ENCODE data around the gene AGO1.
A peak's percentile ranks its signal among the peaks of the same experiment; 100 is the strongest.

The AGO1 gene

DNA sequence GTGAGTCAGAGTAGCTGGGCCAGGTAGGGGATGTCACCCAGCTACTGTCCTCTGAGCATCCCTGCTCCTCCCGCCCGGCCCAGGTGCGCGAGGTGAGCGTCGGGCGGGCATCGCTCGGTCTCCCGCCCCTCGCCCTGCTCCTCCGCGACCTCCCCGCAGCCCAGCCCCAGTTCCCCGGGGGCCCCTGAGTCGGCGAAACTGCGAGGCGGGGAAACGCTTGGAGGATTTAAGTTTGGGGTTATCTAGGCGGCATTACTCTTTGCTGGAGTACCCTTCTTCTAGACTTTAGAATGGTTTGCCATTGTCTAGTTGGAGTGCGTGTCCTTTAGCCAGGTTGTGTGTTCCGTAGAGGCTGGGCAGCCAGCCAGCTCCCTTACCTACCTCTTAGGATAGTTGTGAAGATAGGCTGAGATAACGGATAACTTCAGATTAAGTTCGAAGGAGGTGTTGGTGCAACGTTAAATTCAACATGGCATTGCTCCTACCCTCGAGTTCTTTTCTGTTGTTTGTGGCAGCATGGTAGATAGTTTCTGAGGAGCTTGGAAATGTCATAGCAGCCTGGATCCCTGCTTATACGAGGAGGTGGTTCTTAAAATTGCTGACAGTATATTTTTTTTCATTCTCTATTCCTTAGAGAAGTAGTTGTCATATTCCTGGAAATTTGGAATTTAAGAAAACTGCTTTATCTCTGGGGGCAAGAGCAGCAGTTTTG, 48.6 kb downstream of the AGO1 start:
- no peaks in the 10 kb centered on the region for H3K9me3 ChIP-seq (ENCODE audit: control insufficient read depth, low read length)
- H3K27me3 ChIP-seq (ENCODE audit: control insufficient read depth, insufficient read depth, low read length, poor library complexity, severe bottlenecking), result no peaks in the 10 kb centered on the region
- peak overlapping the region; percentile 85 for H3K4me3 ChIP-seq (ENCODE audit: insufficient read depth, low read depth, low read length)
- 0 to 1% methylated on average over 27 to 28 of the region's 28 CpGs for WGBS, 2 experiments
- no peaks in the 10 kb centered on the region for H3K36me3 ChIP-seq (ENCODE audit: control insufficient read depth, insufficient read depth, low read length)
- peak overlapping the region; percentile 90 for H3K27ac ChIP-seq (ENCODE audit: insufficient read depth, low read depth, low read length, poor library complexity, severe bottlenecking)
- peaks cover 7% of the 10 kb centered on the region for H3K4me1 ChIP-seq (ENCODE audit: control insufficient read depth, insufficient read depth, low read length)

DNA sequence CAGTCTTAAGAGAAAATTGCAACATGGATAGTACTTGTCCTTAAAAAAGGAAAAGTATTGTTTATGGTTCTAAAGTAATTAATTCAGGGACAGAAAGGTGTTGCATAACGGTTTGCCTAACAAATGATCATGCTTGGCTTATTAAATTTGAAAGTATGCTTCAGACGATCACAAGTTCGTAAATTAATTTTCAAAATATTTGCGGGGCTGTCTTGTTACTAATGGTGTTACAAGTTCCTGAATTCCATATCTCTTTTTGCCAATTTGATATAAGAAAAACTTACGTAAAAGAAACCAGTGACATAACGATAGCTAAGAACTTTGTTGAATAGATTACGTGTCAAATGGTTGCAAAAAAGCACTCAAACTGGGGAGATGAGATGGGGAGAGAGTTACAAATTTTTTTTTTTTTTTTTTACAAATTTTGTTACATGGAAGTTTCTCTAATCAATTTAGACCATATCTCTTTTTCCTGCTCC, 49.2 kb downstream of the AGO1 start:
- WGBS, 2 experiments, result 76 to 78% methylated on average over 7 of the region's 7 CpGs
- H3K27ac ChIP-seq (ENCODE audit: insufficient read depth, low read depth, low read length, poor library complexity, severe bottlenecking), result peak overlapping the region; percentile 32
- no peaks in the 10 kb centered on the region for H3K9me3 ChIP-seq (ENCODE audit: control insufficient read depth, low read length)
- H3K4me3 ChIP-seq (ENCODE audit: insufficient read depth, low read depth, low read length), result peak overlapping the region; percentile 85
- H3K27me3 ChIP-seq (ENCODE audit: control insufficient read depth, insufficient read depth, low read length, poor library complexity, severe bottlenecking), result no peaks in the 10 kb centered on the region
- no peaks in the 10 kb centered on the region for H3K36me3 ChIP-seq (ENCODE audit: control insufficient read depth, insufficient read depth, low read length)
- H3K4me1 ChIP-seq (ENCODE audit: control insufficient read depth, insufficient read depth, low read length), result peaks cover 7% of the 10 kb centered on the region

DNA sequence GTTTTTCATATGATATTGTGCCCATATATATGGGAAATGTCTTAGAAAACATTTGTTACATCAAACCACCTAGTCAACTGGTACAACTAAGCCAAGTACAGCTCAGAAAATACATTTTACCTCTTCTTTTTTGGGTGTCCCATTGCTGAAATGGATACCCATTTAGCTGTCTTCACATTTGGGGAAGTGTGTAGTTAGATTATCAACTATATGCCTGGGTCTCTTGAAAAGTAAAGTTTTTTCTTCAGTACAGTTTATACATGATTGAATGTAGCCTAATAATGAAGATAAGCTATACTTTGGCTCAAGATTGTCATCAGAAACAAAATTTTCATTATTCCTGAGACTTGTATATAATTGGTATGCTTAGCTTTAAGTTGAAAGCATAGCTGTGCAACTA, 49.9 kb downstream of the AGO1 start:
- no peaks in the 10 kb centered on the region for H3K9me3 ChIP-seq (ENCODE audit: control insufficient read depth, low read length)
- H3K27me3 ChIP-seq (ENCODE audit: control insufficient read depth, insufficient read depth, low read length, poor library complexity, severe bottlenecking), result no peaks in the 10 kb centered on the region
- H3K4me1 ChIP-seq (ENCODE audit: control insufficient read depth, insufficient read depth, low read length), result peaks cover 7% of the 10 kb centered on the region
- H3K27ac ChIP-seq (ENCODE audit: insufficient read depth, low read depth, low read length, poor library complexity, severe bottlenecking), result no peak overlapping the region
- H3K4me3 ChIP-seq (ENCODE audit: insufficient read depth, low read depth, low read length), result no peak overlapping the region
- no peaks in the 10 kb centered on the region for H3K36me3 ChIP-seq (ENCODE audit: control insufficient read depth, insufficient read depth, low read length)

DNA sequence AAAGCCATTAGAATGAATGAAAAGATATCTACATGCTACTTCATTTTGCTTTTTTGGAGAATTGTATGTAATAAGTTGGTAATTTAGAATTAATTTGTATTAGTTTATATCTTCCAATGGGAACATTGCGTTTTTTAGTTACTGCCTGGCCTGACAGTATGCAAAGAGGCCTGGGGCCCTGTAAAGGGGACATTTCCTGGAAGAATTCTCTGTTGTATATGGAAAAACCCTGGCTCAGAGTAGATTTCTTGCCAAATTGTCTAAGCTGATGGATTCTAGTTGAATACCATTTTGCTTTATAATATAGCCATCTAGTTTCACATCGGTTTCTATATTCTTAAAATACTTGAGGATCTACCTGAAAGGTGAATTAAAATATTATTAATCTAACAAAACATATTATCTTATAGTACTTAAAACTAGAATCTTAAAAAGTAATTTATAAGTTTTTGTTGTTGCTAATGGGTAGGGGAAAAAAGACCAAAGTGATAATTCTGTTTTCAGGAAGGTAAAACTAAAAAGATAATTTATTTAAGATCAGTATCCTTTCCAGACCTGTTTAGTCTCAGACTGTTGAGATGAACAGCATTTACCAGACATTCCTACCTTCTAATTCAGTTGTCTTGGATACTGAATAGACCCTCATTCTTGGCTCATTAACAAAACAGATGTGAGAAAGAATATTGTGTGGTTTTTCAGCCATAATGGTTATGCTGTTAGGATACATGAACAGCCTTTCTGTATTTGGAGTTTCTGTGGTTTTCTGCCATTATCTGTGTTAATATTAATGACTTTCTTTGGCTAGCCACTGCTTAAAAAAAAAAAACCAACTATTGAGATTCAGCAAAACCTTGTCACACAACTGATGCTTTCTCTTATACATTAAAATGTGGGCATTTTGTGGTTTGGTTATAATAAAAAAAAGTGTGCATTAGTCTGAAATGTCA, 52.7 kb downstream of the AGO1 start:
- Histone ChIP-seq H3K27ac (ENCODE audit: insufficient read depth, low read depth, low read length, poor library complexity, severe bottlenecking) (peak overlapping the region; percentile 50), H3K36me3 (ENCODE audit: control insufficient read depth, insufficient read depth, low read length) (no peaks in the 10 kb centered on the region), H3K9me3 (ENCODE audit: control insufficient read depth, low read length) (no peaks in the 10 kb centered on the region), H3K4me3 (ENCODE audit: insufficient read depth, low read depth, low read length) (no peak overlapping the region), H3K4me1 (ENCODE audit: control insufficient read depth, insufficient read depth, low read length) (peaks cover 7% of the 10 kb centered on the region), H3K27me3 (ENCODE audit: control insufficient read depth, insufficient read depth, low read length, poor library complexity, severe bottlenecking) (no peaks in the 10 kb centered on the region)
- WGBS, 2 experiments, result 63 to 82% methylated on average over 1 of the region's 2 CpGs

DNA sequence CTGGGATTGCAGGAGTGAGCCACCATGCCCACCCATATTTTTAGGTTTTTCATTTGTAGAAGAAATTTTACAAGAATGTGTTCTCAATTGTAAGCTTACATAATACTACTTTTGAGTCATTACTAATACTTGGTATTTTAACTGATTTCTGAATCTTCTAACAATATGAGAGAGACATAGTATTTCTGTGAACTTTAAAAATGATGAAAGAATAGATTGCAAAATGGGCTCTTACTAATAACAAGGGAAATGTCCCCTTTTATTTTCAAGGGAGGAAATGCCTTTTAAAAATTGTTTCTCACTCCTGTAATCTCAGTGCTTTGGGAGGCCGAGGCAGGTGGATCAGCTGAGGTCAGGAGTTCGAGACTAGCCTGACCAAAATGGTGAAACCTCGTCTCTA, 53.8 kb downstream of the AGO1 start:
- 94% methylated on average over 3 of the region's 3 CpGs for WGBS, 2 experiments
- H3K9me3 ChIP-seq (ENCODE audit: control insufficient read depth, low read length), result no peaks in the 10 kb centered on the region
- no peak overlapping the region for H3K27ac ChIP-seq (ENCODE audit: insufficient read depth, low read depth, low read length, poor library complexity, severe bottlenecking)

DNA sequence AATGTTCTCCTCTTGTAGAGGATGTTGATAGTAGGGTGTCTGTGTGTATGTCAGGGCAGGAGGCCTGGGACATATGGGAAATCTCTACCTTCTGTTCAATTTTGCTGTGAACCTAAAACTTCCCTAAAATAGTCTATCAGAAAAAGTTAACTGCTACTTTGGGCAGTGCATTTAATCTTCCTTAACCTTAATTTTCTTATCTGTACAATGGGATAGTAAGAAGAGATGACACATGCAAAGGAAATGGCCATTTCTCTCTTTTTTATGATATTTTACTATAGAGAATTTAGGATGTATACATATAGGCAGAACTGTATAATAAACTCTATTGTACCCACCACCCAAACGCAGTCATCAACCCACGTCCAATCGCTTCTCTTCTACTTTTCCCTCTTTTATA, 56.5 kb downstream of the AGO1 start:
- H3K36me3 ChIP-seq (ENCODE audit: control insufficient read depth, insufficient read depth, low read length), result no peaks in the 10 kb centered on the region
- WGBS, 2 experiments, result no CpG with 5 or more reads among the region's 3 CpGs
- no peak overlapping the region for H3K27ac ChIP-seq (ENCODE audit: insufficient read depth, low read depth, low read length, poor library complexity, severe bottlenecking)
- no peaks in the 10 kb centered on the region for H3K9me3 ChIP-seq (ENCODE audit: control insufficient read depth, low read length)
- H3K4me3 ChIP-seq (ENCODE audit: insufficient read depth, low read depth, low read length), result no peak overlapping the region
- no peaks in the 10 kb centered on the region for H3K27me3 ChIP-seq (ENCODE audit: control insufficient read depth, insufficient read depth, low read length, poor library complexity, severe bottlenecking)
- H3K4me1 ChIP-seq (ENCODE audit: control insufficient read depth, insufficient read depth, low read length), result no peaks in the 10 kb centered on the region

More for the DNA sequence above, 53.8 kb downstream of the AGO1 start:
- H3K4me1 ChIP-seq (ENCODE audit: control insufficient read depth, insufficient read depth, low read length), result peaks cover 7% of the 10 kb centered on the region
- no peaks in the 10 kb centered on the region for H3K27me3 ChIP-seq (ENCODE audit: control insufficient read depth, insufficient read depth, low read length, poor library complexity, severe bottlenecking)
- H3K36me3 ChIP-seq (ENCODE audit: control insufficient read depth, insufficient read depth, low read length), result no peaks in the 10 kb centered on the region
- no peak overlapping the region for H3K4me3 ChIP-seq (ENCODE audit: insufficient read depth, low read depth, low read length)

DNA sequence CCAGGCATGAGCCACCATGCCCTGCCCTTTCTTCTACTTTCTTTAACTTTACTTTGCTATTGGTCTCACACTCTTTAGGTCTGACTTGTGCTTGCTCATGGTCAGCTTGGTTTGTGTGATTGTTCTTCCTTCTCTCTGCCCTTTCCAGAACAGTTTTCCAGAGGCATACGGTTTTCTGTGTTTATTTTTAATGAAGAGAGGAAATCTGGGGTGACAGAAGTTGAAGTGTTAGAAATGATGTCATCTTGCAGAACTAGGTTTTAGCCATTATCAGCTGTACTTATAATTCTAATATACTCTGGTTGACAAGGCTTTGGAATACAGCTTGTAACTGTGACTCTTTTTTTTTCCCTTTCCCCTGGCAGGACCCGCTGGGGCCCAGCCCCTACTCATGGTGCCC, 62.3 kb downstream of the AGO1 start:
- WGBS, 2 experiments, result 89 to 97% methylated on average over 1 to 2 of the region's 2 CpGs
- H3K4me3 ChIP-seq (ENCODE audit: insufficient read depth, low read depth, low read length), result no peak overlapping the region

DNA sequence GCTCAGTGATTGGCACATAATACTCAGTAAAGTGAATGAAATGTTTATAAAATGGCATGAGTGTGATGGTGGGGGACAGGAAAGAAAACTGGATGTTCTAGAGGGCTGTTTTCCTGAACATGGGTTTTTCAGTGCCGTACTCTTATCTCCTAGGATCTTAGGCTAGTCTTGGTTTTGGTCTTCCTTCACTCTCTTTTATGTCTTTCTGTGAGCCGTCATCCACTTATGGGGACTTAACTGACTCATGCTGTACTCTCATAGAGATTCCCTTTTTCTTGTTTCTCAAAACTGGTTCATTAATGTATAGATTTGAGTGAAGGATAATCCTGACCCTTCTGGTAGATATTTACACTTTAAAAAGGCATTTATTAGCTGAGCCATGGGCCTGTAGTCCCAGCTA, 64.5 kb downstream of the AGO1 start:
- Histone ChIP-seq H3K27me3 (ENCODE audit: control insufficient read depth, insufficient read depth, low read length, poor library complexity, severe bottlenecking) (no peaks in the 10 kb centered on the region), H3K9me3 (ENCODE audit: control insufficient read depth, low read length) (no peaks in the 10 kb centered on the region), H3K4me3 (ENCODE audit: insufficient read depth, low read depth, low read length) (no peak overlapping the region), H3K4me1 (ENCODE audit: control insufficient read depth, insufficient read depth, low read length) (no peaks in the 10 kb centered on the region), H3K36me3 (ENCODE audit: control insufficient read depth, insufficient read depth, low read length) (no peaks in the 10 kb centered on the region), H3K27ac (ENCODE audit: insufficient read depth, low read depth, low read length, poor library complexity, severe bottlenecking) (no peak overlapping the region)
- 96 to 100% methylated on average over 2 of the region's 2 CpGs for WGBS, 2 experiments

More for the DNA sequence above, 62.3 kb downstream of the AGO1 start:
- Histone ChIP-seq H3K4me1 (ENCODE audit: control insufficient read depth, insufficient read depth, low read length) (no peaks in the 10 kb centered on the region), H3K27me3 (ENCODE audit: control insufficient read depth, insufficient read depth, low read length, poor library complexity, severe bottlenecking) (no peaks in the 10 kb centered on the region), H3K27ac (ENCODE audit: insufficient read depth, low read depth, low read length, poor library complexity, severe bottlenecking) (no peak overlapping the region), H3K9me3 (ENCODE audit: control insufficient read depth, low read length) (no peaks in the 10 kb centered on the region), H3K36me3 (ENCODE audit: control insufficient read depth, insufficient read depth, low read length) (no peaks in the 10 kb centered on the region)

DNA sequence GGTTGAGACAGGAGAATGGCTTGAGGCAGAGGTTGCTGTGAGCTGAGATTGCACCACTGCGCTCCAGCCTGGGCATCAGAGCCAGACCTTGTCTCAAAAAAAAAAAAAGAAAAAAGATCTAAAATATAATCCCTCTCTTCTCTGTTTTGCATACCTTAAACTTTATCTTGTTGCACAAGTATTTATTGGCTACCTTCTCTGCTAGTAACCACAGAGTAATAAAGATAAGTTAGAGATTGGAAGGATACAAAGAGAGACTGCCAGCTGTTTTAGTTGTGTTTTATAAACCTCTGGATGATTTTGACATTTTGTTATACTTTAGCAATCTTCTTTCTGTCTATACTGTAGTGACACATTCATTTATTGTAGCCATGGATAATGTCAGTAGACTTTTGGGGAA, 75.5 kb downstream of the AGO1 start:
- no peak overlapping the region for H3K4me3 ChIP-seq (ENCODE audit: insufficient read depth, low read depth, low read length)

DNA sequence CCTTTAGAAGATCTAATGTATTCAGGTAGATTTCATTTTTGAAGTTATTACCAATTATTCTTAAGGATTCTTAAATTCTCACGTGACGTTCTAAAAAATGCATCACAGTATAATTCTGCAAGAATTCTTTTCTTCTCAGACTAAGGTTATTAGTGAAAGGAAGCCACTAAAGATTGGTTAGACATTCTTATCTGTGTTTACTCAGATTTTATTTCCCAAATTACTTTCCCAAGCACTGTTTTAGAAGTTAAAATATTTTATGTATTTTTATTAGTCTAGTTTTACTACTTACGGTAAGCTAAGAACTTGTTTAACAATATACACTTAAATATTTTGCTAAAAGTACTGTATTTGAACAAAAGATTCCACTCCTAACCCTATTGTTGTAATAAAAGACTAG, 76.3 kb downstream of the AGO1 start:
- Histone ChIP-seq H3K27me3 (ENCODE audit: control insufficient read depth, insufficient read depth, low read length, poor library complexity, severe bottlenecking) (no peaks in the 10 kb centered on the region), H3K36me3 (ENCODE audit: control insufficient read depth, insufficient read depth, low read length) (no peaks in the 10 kb centered on the region), H3K4me1 (ENCODE audit: control insufficient read depth, insufficient read depth, low read length) (no peaks in the 10 kb centered on the region), H3K4me3 (ENCODE audit: insufficient read depth, low read depth, low read length) (no peak overlapping the region), H3K27ac (ENCODE audit: insufficient read depth, low read depth, low read length, poor library complexity, severe bottlenecking) (no peak overlapping the region), H3K9me3 (ENCODE audit: control insufficient read depth, low read length) (no peaks in the 10 kb centered on the region)
- WGBS, 2 experiments, result 100% methylated on average over 2 of the region's 3 CpGs; no CpG with 5 or more reads in 1 of the 2 experiments

More for the DNA sequence above, 75.5 kb downstream of the AGO1 start:
- H3K27ac ChIP-seq (ENCODE audit: insufficient read depth, low read depth, low read length, poor library complexity, severe bottlenecking), result peak overlapping the region; percentile 44
- H3K9me3 ChIP-seq (ENCODE audit: control insufficient read depth, low read length), result no peaks in the 10 kb centered on the region
- no peaks in the 10 kb centered on the region for H3K4me1 ChIP-seq (ENCODE audit: control insufficient read depth, insufficient read depth, low read length)
- H3K36me3 ChIP-seq (ENCODE audit: control insufficient read depth, insufficient read depth, low read length), result no peaks in the 10 kb centered on the region
- 82 to 94% methylated on average over 1 of the region's 1 CpG for WGBS, 2 experiments
- H3K27me3 ChIP-seq (ENCODE audit: control insufficient read depth, insufficient read depth, low read length, poor library complexity, severe bottlenecking), result no peaks in the 10 kb centered on the region

All from ectodermal cell (in vitro differentiated cells).